ENCODE measurements around the gene ADTRP.
"Not testable (repeated sequence)": the region's sequence is repeated elsewhere in the genome, so short reads cannot be mapped to it uniquely, and the experiment has no call there.

GRCh38 chr6:11800531-11800930 lies 21.9 kb upstream of the ADTRP start:
- not testable (repeated sequence) for TF ChIP-seq CTCF (CRISPR knock-in tag; IDR thresholded peaks at IDR 0.05); ZNF572 (CRISPR knock-in tag; IDR thresholded peaks at IDR 0.05); CREB1 (IDR thresholded peaks at IDR 0.05); CREB1 (CRISPR knock-in tag; IDR thresholded peaks at IDR 0.05); POLR2AphosphoS5 (IDR thresholded peaks at IDR 0.05; ENCODE audit: low read depth, low read length); ATF2 (CRISPR knock-in tag; IDR thresholded peaks at IDR 0.05); HOXA7 (CRISPR knock-in tag; IDR thresholded peaks at IDR 0.05)

Measured in HepG2 (cell line).